Activated T-helper 1 cell treated with Interleukin-2 at 50 U/mL for 16 hours (primary cell): ENCODE measurements around the gene TGM1.
A peak's percentile ranks its signal among the peaks of the same experiment; 100 is the strongest.

Experiments used
- DNase-seq: peaks from one replicate; pipeline ENCODE4 v3.0.0-alpha.2; 2020; ENCODE audit warnings: low read depth

Gene TGM1

GRCh38 chr14:24292118-24292807 is 29.3 kb upstream of the TGM1 start:
- DNase-seq: no peak

DNA sequence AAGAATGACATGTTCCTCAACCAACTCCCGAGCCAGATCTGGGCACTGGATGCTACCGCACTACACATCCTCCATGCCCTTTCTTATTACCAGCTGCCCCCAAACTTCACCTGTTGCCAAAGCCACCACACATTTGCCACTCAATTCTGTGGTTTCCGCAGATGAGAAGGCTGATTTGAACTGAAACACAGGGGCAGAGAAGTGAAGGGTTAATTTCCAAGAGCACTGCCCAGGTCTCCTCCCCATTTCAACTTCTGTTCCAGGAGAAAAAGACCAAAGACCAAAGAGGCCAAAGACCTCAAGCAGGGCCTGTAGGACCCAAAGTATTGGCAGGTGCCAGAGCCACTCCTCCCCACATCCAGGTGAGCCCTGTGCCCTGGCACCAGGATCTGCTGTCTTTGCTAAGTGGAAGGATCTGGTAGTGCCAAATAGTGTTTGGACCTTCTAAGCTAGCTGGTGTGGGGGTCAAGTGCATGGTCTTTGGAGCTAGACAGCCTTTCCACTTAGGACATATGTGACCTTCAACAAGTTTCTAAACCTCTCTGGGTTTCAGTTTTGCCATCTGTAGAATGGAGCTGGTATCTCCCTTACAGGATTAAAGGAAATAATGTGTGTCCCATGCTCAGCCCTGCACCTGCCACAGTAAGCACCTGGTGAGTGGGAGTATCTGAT is 28.6 kb upstream of the TGM1 start:
- DNase-seq: no peak

DNA sequence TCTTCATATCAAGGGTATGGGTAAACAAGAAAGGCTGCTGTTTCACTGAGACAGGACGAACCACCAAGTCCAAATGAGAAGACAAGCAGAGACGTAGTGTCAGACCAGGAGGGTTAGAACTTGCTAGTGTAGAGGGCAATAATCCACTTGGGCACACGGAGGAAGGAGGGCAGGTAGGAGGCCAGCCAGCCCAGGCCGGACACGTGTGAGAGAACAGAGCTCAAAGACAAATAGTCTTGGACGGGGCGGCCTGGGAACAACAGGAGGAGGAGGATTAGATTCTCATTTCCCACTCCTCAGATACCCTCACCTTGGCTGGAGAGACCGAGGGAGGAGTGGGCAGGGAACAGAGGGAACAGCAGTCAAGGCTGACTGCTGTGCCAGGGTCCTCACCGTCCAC is 27.8 kb upstream of the TGM1 start:
- no peak for DNase-seq

- DNase-seq: no peak
These were observed 26.8 kb upstream of the TGM1 start for GRCh38 chr14:24289649-24290280.

GRCh38 chr14:24286996-24287395 is 24.0 kb upstream of the TGM1 start:
- DNase-seq: no peak

DNA sequence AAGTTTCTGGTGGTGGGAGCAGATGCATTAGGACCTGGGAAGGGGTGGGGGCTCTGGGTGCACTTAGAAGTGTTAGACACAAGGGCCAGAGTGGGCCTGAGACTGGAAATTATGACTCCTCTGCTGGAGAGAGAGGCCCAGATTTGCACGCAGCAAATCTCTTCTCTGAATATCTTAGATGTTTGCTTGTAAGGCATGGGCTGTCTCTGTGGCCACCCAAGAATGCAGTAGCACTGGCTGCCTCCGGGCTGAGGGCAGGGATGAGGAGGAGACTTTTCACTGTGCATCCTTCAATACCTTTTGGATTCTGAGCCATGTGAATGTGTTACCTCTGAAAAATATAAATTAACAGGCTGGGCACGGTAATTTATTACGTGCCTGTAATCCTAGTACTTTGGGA is 22.4 kb upstream of the TGM1 start:
- no peak for DNase-seq

DNA sequence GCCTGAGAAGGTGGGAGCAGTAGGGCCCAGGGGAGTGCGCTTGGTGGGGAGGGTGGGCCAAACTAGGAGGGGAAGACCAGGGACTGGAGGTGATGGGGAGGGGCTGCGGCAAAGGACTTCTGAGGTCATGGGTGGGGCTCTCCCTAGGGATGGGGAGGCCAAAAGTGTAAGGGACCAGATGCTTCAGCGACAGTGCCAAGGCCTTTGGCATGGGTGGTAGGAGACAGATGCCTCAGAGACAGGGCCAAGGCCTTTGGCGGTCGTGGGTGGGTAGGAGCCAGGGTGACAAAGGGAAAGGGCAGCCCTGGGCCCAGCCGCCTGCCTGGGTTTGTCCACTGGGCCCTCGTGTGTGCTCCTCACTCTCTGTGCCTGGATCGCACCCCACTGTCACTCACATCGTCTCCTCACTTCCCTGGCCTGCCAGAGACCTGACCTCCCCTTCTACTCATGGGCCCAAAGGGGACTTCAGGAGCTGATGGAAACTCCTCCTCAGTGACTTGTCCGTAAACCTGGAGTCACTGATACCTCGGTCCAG is 21.6 kb upstream of the TGM1 start:
- no peak for DNase-seq

- no peak for DNase-seq
These were observed 21.0 kb upstream of the TGM1 start for GRCh38 chr14:24283796-24284460.

- no peak for DNase-seq
These were observed 19.8 kb upstream of the TGM1 start for GRCh38 chr14:24282736-24283135.

DNA sequence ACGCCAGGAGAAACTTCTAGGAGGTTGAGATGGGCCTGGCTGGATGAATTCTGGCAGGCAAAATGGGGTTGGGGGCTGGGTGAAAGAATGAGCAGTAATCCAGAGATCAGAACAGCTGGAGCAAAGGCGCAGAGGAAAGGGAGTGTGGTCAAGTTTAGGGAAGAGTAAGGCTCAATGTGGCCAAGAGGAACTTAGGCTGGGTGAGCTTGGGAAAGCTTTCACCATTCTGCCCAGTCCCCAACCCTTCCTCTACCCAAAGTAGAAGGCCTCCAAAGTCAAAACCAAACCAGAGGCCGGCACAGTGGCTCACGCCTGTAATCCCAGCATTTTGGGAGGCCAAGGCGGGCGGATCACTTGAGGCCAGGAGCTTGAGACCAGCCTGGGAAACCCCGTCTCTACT is 18.7 kb upstream of the TGM1 start:
- DNase-seq: no peak

DNA sequence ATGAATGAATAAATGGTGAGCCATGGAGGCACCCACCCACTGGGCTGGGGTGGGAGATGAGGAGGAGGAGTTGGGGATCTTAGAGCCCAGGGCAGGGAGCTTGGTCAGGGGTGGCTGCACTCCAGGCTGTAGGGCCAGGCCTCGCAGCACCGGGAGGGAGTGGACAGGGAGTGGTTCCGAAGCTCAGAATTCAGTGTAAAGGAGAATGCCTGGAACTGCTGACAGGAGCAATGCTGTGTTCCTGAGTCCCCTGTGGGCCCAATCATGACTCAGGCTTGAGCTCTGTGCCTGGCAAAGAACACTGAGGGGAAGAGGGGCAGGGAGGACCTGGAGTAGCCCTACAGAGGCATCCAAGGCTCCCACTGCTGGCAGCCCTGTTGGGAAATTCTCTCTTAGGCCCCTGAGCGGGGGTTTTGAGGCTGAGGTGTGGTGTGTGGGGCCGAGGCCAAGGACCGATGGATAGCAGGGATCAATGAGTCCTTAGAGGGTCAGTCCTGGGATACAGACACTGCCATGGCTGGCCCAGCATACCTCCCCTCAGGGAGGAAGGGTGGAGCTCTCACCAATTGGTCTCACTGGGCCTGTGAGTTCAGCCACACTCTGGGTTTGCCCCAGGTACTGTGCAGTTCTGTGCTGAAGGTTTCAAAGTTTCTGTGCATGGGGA is 18.0 kb upstream of the TGM1 start:
- DNase-seq: no peak

- no peak for DNase-seq
These were observed 16.6 kb upstream of the TGM1 start for GRCh38 chr14:24279301-24280186.

GRCh38 chr14:24278424-24278823 is 15.4 kb upstream of the TGM1 start:
- DNase-seq: no peak

- DNase-seq: no peak
These were observed 14.8 kb upstream of the TGM1 start for GRCh38 chr14:24277606-24278321.

DNA sequence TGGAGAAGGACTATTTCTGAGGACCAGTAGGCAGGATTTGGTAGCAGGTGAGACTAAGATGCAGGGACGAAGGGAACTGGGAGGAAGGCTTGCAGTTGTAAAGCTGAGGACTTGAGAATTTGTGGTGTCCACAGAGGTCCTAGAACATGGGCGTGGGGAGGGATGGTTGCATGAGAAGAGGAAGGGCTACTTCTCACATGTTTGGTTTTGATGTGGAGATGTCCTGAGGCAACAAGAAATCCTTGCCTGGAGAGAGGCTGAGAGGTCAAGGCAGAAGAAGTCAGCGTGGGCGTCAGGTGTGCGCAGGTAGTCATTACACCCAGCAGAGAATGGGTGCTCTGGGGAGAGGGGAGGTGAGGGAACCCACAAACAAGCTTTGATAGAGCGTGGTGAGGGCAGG is 14.1 kb upstream of the TGM1 start:
- DNase-seq: no peak

- DNase-seq: peak; percentile 7
These were observed 11.1 kb upstream of the TGM1 start for GRCh38 chr14:24274101-24274543.

DNA sequence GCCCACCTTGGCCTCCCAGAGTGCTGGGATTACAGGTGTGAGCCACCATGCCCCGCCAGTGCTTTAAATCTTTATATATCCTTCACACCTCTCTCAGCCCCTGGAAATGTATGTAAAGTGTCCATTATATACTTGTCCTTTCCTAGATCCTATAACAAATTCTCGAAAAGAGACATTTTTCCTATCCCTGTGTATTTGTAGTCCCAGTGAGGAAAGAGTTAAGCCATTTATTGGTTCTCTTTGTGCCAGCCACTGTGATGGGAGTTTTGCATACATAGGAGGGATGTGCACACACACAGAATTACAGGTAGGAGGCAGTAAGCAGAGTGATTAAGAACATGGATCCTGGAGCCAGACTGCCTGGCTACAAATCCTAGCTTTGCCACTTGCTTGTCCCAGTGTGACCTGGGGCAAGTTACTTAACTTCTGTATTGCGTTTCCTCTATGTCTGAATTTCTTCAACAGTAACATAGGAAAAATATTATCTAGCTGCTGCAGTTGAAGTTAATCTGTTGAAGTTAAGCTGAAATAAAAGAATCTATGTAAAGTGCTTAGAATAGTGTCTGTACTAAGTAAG is 10.5 kb upstream of the TGM1 start:
- DNase-seq: no peak

GRCh38 chr14:24272467-24272866 is 9.5 kb upstream of the TGM1 start:
- no peak for DNase-seq

- DNase-seq: no peak
These were observed 8.9 kb upstream of the TGM1 start for GRCh38 chr14:24271834-24272263.
